Measurements from ENCODE around the gene TTBK2.
"Not testable (repeated sequence)": the region's sequence is repeated elsewhere in the genome, so short reads cannot be mapped to it uniquely, and the experiment has no call there.

TTBK2 gene

GRCh38 chr15:42908538-42908937, 12.0 kb downstream of the TTBK2 start:
- Histone ChIP-seq H4K20me1 (ENCODE audit: insufficient read depth, low read length) (no peaks in the 10 kb centered on the region), H3K27me3 (ENCODE audit: insufficient read depth, low read length) (no peaks in the 10 kb centered on the region), H3K9ac (ENCODE audit: low read length) (no peak overlapping the region), H3K4me1 (ENCODE audit: insufficient read depth, low read length, severe bottlenecking) (no peaks in the 10 kb centered on the region), H2AFZ (ENCODE audit: low read length) (no peak overlapping the region), H3K4me2 (ENCODE audit: low read length) (no peak overlapping the region), H3K9me3 (ENCODE audit: low read length) (no peaks in the 10 kb centered on the region), H3K79me2 (ENCODE audit: insufficient read depth, low read length) (peaks cover 31% of the 10 kb centered on the region), H3K4me3 (ENCODE audit: low read depth, low read length, poor library complexity, severe bottlenecking) (no peak overlapping the region), H3K9me2 (ENCODE audit: low read depth, low read length) (no peaks in the 10 kb centered on the region), H3K27ac (ENCODE audit: low read depth, low read length, poor library complexity, severe bottlenecking) (no peak overlapping the region), H3K36me3 (ENCODE audit: insufficient read depth, low read length) (no peaks in the 10 kb centered on the region), H3F3A (ENCODE audit: insufficient read depth, low read length) (no peaks in the 10 kb centered on the region)
- TF ChIP-seq CTCF (IDR thresholded peaks at IDR 0.05; ENCODE audit: low read length) (no peak), EZH2 (IDR thresholded peaks at IDR 0.05; ENCODE audit: borderline replicate concordance, low read length) (no peak)

GRCh38 chr15:42903388-42904324, 16.9 kb downstream of the TTBK2 start:
- no peaks in the 10 kb centered on the region for H3K9me2 ChIP-seq (ENCODE audit: low read depth, low read length)
- no peak overlapping the region for H3K9ac ChIP-seq (ENCODE audit: low read length)
- no peaks in the 10 kb centered on the region for H3K9me3 ChIP-seq (ENCODE audit: low read length)
- no peak overlapping the region for H3K4me3 ChIP-seq (ENCODE audit: low read depth, low read length, poor library complexity, severe bottlenecking)
- no peaks in the 10 kb centered on the region for H3K4me1 ChIP-seq (ENCODE audit: insufficient read depth, low read length, severe bottlenecking)
- H2AFZ ChIP-seq (ENCODE audit: low read length) = no peak overlapping the region
- no peak overlapping the region for H3K4me2 ChIP-seq (ENCODE audit: low read length)
- H3K27ac ChIP-seq (ENCODE audit: low read depth, low read length, poor library complexity, severe bottlenecking) = no peak overlapping the region
- no peaks in the 10 kb centered on the region for H3K27me3 ChIP-seq (ENCODE audit: insufficient read depth, low read length)
- peaks cover 4% of the 10 kb centered on the region for H3K79me2 ChIP-seq (ENCODE audit: insufficient read depth, low read length)
- TF ChIP-seq EZH2 (IDR thresholded peaks at IDR 0.05; ENCODE audit: borderline replicate concordance, low read length) (no peak), CTCF (IDR thresholded peaks at IDR 0.05; ENCODE audit: low read length) (no peak)
- H3K36me3 ChIP-seq (ENCODE audit: insufficient read depth, low read length) = no peaks in the 10 kb centered on the region
- no peaks in the 10 kb centered on the region for H3F3A ChIP-seq (ENCODE audit: insufficient read depth, low read length)
- H4K20me1 ChIP-seq (ENCODE audit: insufficient read depth, low read length) = no peaks in the 10 kb centered on the region

GRCh38 chr15:42893911-42894310, 26.7 kb downstream of the TTBK2 start:
- not testable (repeated sequence) for H3K9me3 ChIP-seq (ENCODE audit: low read length); H3K4me3 ChIP-seq (ENCODE audit: low read depth, low read length, poor library complexity, severe bottlenecking); H2AFZ ChIP-seq (ENCODE audit: low read length); H3K4me2 ChIP-seq (ENCODE audit: low read length); H3K27ac ChIP-seq (ENCODE audit: low read depth, low read length, poor library complexity, severe bottlenecking); H3K79me2 ChIP-seq (ENCODE audit: insufficient read depth, low read length); H3K36me3 ChIP-seq (ENCODE audit: insufficient read depth, low read length); H3K27me3 ChIP-seq (ENCODE audit: insufficient read depth, low read length); H3K9ac ChIP-seq (ENCODE audit: low read length); H3F3A ChIP-seq (ENCODE audit: insufficient read depth, low read length); H4K20me1 ChIP-seq (ENCODE audit: insufficient read depth, low read length); H3K4me1 ChIP-seq (ENCODE audit: insufficient read depth, low read length, severe bottlenecking); H3K9me2 ChIP-seq (ENCODE audit: low read depth, low read length)
